ENCODE measurements around the gene VIM.
A peak's percentile ranks its signal among the peaks of the same experiment; 100 is the strongest.

Gene VIM

GRCh38 chr10:17210361-17210760 is 17.7 kb upstream of the VIM start:
- DNase-seq = no peak

DNA sequence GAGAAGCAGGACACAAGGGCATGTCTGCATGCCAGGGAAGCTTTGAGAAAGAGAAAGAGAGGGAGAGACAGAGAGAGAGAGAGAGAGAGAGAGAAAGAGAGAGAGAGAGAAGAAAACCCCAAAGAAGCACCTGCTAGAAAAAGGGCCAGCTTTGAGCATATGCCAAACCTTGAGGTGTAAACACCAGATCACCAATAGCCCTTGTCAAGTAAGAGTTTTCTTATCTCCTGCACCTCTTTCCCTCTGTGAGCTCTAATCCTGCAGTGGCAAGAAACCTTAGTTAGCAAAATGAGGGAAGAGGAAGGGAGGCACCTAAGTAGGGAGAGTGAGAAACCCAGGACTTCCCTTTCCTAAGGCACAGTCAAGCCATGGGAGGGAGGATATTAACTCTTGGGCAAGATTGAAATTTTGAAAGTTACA is 15.2 kb upstream of the VIM start:
- no peak for DNase-seq

- no peak for DNase-seq
Measured at GRCh38 chr10:17213646-17214349, 14.2 kb upstream of the VIM start.

GRCh38 chr10:17214526-17214925 is 13.5 kb upstream of the VIM start:
- DNase-seq = no peak

GRCh38 chr10:17214971-17215781 is 12.9 kb upstream of the VIM start:
- no peak for DNase-seq

DNA sequence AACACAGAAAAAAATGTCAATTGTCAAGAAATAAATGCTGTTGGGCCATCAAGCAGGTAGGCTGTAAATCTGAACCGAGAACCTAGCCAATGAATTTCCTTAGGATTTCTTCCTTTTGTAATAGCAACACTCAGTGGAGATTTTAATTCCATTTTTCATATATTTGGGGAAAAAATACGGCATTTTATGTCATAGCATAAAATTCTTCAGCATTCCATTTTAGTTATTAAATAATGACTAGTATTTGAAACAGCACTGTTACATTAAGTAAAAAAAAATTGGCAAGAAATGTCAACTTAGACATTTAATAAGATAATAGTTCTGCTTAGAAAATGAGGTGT is 12.3 kb upstream of the VIM start:
- no peak for DNase-seq

DNA sequence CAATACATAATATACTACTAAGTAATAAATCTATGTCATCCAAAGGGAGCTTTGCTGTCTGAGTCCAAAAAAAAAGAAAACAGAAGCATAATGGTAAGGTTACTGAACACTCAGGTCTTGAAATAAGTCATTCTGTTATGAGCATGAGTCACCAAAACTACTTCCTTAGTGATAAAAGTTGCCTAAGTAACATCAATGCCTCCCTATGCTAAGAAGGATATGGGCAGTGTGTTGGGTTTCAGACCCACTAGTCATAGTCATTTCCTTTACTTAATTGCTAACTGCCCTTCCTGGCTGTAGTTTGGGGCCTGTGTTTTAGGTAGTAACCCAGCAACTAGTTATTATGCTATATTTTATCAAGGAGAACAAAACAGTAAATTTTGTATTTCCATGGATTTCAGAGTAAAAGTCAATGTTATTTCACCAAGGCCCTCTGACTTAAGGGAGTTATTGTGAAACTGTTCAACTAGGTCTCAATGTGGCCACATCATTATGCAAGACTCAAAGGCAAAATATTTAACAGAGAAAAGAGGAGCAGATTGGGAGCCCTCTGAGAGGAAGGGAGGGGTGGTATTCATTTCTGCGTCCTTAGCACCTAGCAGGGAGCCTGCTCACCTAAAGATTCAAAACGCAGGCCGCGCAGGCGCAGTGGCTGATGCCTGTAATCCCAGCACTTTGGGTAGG is 11.7 kb upstream of the VIM start:
- peak; percentile 83 for DNase-seq

- DNase-seq = no peak
Measured at GRCh38 chr10:17216901-17217395, 11.1 kb upstream of the VIM start.

GRCh38 chr10:17217631-17218232 is 10.3 kb upstream of the VIM start:
- DNase-seq = no peak

- no peak for DNase-seq
Measured at GRCh38 chr10:17219024-17219423, 9.0 kb upstream of the VIM start.

DNA sequence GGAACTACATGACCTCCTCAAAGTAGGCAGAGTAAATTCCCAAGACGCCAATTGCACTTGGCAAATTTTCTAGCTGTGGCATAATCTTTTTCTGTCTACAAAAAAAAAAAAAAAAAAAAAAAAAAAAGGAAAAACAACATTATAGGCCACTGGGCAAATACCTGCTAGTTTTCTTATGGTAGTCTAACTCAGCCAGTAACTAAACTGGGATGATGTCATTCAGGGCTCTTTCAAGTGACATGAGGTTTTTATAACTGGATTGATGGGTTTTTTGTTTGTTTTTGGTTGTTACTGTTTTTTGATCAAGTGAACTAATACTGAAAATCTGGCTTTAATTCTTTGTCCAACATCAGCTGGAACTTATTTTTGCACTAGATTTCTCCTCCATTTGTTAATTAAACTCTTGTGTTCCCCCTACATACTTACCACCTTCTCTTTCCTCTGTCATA is 7.4 kb upstream of the VIM start:
- no peak for DNase-seq

DNA sequence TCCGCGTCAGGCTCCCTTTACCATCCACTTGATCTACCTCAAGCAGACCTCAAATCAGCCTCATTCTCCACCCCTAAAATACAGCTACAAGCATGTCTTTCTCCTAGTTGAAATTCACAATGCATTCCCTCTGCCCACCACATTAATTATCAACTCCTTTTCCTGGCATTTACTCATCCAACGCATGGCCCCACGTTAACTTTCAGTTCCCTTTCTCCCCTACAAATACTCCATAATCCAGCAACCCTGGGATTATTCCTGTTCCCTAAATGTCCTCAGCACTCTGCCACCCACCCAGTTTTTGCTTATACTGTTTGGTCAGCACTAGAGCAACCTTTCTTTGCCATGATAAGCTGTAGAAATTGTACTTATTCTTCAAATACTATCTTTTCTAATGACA is 5.7 kb upstream of the VIM start:
- DNase-seq = no peak

- no peak for DNase-seq
Measured at GRCh38 chr10:17225808-17226207, 2.2 kb upstream of the VIM start.

GRCh38 chr10:17226891-17227303 is 1.1 kb upstream of the VIM start:
- DNase-seq = no peak

DNA sequence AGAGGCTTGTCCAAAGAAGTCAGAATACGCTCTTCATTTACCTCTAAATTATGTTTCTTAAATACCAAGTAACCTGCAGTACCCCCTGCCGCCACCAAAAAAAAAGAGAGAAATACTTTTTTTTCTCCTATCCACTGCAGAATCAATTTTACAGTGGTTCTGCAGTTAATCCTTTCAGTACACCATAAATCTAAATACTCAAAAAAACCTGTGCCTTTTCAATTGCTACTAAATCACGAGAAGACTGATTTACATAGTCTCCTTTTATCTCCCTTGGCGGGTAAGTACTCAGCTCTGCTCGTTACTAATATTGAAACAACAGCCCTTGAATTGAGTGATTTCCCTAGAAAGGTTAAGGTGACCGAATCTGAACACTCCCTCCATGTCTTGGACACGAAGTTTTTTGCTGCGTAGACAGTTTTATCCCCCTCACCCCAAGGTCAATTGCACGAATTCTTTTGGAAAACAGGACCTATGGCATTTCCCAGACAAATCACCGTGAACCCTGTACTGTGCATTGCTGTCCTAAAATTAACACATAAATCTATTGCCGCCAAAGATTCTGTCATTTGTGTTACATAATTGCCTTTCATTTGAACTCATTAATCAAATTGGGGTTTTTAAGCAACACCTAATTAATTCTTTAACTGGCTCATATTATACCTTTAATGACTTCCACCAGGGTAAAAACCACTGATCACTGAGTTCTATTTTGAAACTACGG is 512 bp upstream of the VIM start:
- DNase-seq = peak; percentile 67

- peak; percentile 91 for DNase-seq
Measured at GRCh38 chr10:17229016-17229716, 1.1 kb downstream of the VIM start.

GRCh38 chr10:17229717-17229966 is 1.6 kb downstream of the VIM start:
- DNase-seq = no peak

- DNase-seq = peak; percentile 93
Measured at GRCh38 chr10:17229967-17230682, 2.1 kb downstream of the VIM start.

- DNase-seq = no peak
Measured at GRCh38 chr10:17231788-17232187, 3.7 kb downstream of the VIM start.

DNA sequence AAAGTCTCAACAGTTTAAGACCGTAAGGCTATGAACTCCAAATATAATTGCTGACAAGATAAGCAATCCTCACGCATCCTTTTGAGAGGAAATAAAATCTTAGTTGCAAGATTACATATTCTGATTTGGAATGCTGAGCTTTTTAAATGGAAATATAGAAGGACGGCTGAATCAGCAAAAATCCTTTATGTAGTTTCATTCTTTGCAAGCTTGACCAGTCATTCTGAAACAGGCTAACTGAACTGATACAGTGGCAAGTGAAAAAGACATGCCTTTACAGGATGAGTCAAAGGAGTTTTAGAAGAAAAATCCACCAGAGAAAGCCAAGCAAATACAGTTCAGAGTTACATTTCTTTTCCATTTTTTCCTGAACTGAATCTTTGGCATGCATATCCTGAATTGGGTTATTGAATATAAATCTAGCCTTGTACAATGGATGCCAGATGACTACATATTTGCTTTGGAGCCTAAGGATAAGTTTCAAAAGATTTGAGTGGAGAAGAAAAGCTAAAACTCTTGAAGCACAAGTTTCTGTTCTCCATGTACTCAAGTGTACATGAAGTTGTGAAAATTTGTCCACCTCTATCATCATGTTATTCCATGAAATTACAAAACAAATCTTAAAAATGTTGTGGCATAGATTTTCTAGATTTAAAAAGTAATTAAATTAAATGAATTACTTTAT is 4.4 kb downstream of the VIM start:
- DNase-seq = no peak

Measured in CD4-positive, alpha-beta T cell treated with Interleukin-17A for 1 hour (primary cell).